DMS 273 (cell line): ENCODE results near the gene C8B.

Experiments used
- DNase-seq: peaks from one replicate; lab custom pipeline; 2025; ENCODE audit not compliant: unreplicated experiment; lab: John Stamatoyannopoulos, UW

Gene C8B

GRCh38 chr1:56931686-56932085 is 34.1 kb downstream of the C8B start:
- DNase-seq, result peak; percentile 18

DNA sequence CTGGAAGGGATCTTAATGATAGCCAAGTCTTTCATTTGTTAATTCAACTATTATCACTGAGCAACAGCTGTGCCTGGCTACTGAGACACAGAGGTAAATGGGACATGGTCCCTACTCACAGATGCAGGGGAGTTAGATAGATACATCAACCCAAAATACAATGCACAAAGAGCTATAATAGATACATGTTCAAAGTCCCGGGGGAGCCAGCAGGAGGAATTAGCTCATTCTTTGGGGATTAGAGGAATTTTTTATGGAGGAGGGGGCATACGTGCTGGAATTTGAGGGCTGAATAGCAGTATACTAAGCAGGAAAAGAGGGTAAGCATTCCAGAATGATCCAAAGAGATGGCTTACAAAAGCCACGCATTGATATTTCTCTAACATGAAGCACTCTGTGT is 34.6 kb downstream of the C8B start:
- no peak for DNase-seq

DNA sequence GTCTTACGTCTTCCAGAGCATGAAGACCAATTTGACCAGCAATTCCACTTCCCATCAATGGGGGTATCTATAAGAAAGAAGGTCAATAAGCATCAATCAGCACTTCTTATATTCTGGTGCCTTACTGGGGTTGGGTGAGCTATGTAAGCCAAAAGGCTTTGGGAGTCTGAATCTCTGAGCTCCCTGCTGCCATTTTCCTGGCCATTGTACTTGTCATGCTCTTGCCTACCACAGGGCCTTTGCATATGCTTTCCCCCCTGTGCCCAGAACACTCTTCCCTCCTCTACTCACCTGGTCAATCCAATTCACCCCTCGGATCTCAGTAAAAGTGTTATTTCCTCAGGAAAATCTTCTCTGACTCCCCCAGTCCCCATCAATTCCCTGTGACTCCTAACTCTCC is 36.3 kb downstream of the C8B start:
- DNase-seq, result no peak

- DNase-seq, result no peak
Measured at GRCh38 chr1:56927986-56928385, 37.8 kb downstream of the C8B start.

GRCh38 chr1:56927171-56927570 is 38.6 kb downstream of the C8B start:
- no peak for DNase-seq

GRCh38 chr1:56925193-56925592 is 40.6 kb downstream of the C8B start:
- DNase-seq, result no peak

DNA sequence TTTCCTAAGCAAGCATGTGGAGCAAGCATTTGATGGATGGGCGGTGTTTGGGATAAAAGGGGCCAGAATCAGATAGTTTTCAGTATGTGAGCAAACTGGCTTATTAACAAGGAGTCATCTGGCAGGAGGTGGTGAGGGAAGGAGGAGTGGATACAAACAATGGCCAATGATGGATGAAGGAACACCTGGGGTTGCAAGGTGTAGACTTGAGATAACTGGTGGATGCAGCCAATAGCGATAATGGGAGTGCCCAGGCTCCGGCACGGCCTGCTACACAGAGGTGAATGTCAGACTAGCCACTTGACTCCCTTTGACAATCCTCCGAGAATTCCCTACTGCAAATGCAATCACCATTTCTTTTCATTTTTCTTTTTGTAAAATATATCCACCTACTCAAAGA is 41.7 kb downstream of the C8B start:
- DNase-seq, result no peak

- DNase-seq, result no peak
Measured at GRCh38 chr1:56923201-56923600, 42.6 kb downstream of the C8B start.

DNA sequence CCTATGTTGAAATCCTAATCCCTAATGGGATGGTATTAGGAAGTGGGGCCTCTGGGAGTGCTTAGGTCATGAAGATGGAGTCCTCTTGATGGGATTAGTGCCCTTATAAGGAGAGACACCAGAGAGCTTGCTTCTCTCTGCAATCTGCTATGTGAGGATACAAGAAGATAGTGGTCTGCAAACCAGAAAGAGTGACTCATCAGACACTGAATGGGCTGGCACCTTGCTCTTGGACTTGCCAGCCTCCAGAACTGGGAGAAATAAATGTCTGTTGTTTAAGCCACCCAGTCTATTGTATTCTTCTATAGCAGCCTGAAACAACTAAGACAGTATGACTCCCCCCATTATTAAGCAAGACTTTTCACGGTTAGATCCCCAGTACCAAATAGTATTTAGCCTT is 43.3 kb downstream of the C8B start:
- no peak for DNase-seq

DNA sequence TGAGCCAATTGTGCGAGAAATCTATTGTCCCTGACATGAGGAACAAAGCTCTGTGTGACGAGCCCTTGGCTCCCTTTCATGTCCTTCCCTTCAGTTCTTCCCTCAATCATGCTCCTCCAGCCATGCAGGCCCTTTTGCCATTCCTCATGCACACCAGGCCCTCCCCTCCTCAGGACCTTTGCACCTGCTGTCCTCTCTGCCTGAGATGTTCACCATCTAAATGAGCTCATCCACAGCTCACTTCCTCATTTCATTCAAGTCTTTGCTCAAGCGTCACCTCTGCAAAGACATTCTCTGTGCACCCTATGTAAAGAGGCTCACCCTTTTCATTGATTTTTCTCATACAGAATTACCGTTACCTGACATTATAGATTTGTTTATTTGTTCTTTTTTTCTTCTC is 43.7 kb downstream of the C8B start:
- DNase-seq, result no peak

DNA sequence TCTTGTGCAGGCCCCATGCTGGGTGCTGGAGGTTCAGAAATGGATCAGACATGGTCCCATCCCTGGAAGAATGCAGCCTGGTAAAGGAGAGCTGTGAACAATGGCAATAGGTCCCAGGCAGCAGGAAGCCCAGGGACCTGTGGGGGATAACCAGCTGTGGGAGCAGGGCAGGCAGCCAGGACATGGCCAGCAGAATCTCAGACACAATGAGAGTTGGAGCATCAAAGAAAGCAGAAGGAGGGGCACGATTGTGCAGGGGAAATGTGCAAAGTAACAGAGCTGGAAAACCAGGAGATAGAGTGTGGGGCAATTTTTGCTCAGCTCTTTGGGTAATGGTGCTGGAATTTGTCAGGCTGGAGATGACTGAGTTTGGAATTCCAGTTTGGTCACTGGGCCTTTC is 44.3 kb downstream of the C8B start:
- DNase-seq, result no peak

DNA sequence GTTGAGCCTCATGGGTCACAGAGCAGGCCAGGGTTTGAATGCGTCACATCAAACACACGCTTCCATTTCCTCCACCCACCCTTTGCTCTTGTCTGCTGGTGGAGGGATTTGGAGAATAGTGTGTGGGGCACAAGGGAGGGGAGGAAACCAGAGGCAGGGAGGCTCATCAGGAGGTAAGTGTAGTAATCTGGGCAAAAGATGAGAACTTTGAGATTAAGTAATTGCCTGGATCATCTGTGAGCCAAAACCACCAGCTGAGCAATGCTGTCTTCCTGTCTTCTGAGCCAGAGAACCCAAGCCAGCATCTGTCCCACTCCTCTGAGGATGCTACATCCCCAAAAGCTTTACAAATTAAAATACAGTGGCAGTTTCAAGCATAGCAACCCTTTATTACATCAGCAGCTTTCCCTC is 45.2 kb downstream of the C8B start:
- DNase-seq, result peak; percentile 24

GRCh38 chr1:56917356-56917755 is 48.5 kb downstream of the C8B start:
- peak; percentile 67 for DNase-seq

GRCh38 chr1:56916630-56917029 is 49.2 kb downstream of the C8B start:
- no peak for DNase-seq

GRCh38 chr1:56915960-56916359 is 49.9 kb downstream of the C8B start:
- peak; percentile 39 for DNase-seq

GRCh38 chr1:56912325-56912724 is 53.5 kb downstream of the C8B start:
- no peak for DNase-seq

DNA sequence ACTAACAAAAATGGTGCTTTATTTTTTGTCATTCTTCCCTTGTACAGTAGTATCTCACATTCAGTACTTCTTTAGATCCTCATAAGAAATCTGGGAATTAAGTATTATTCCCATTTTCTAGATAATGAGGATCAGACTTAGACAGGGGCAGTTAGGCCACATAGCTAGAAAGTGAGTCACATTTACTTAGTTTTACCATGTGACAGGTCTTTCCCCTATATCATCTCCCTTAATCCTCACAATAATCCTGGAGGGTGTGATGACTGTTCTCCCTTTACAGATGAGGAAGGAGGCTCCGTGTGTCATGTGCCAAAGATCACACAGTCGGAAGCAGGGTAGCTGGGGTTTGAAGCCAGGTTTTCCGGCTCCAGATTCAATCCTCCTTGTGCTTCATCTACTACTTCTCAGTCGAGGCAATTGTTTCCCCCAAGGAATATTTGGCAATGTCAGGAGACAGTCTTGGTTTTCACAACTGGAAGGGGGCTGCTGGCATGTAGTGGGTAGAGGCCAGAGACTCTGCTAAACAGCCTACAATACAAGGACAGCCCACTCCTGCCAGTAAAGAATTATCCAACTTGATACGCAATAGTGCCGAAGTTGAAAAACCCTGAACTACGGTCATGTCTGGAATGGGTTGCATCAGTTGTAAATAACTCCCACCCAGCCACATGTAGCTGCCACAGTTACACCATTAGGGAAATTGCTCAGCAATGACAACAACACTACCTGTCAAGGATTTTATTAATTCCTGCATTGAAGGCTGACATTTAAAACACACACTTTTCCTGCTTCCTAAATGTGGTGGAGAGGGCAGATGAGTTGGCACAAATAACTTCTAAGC is 54.5 kb downstream of the C8B start:
- no peak for DNase-seq

GRCh38 chr1:56910441-56910985 is 55.3 kb downstream of the C8B start:
- no peak for DNase-seq

DNA sequence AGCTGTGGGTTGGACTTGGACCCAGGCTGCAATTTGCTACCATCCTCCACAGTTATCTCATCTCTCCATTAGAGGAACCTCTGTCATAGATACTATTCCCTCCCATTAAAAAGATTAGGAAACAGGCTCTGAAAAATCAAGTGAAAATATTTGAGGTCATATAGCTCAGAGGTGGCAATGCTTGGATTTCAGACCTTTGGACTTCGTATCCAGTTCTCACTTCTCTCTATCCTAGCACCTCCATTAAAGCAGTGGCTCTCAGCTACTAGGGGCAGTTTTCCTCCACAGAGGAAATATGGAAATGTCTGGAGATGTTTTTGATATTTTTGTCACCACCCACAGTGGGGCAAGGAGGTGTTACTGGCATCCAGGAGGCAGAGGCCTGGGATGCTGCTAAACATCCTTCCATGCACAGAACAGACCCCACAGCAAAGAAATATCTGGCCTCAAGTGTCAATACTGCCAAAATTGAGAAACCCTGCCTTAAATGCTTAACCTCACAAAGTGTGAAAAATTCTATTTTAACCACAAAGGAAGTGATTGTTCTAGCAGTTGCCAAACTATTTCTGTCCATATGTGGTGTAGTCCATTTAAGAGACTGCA is 57.1 kb downstream of the C8B start:
- no peak for DNase-seq

- no peak for DNase-seq
Measured at GRCh38 chr1:56905667-56906066, 60.1 kb downstream of the C8B start.

DNA sequence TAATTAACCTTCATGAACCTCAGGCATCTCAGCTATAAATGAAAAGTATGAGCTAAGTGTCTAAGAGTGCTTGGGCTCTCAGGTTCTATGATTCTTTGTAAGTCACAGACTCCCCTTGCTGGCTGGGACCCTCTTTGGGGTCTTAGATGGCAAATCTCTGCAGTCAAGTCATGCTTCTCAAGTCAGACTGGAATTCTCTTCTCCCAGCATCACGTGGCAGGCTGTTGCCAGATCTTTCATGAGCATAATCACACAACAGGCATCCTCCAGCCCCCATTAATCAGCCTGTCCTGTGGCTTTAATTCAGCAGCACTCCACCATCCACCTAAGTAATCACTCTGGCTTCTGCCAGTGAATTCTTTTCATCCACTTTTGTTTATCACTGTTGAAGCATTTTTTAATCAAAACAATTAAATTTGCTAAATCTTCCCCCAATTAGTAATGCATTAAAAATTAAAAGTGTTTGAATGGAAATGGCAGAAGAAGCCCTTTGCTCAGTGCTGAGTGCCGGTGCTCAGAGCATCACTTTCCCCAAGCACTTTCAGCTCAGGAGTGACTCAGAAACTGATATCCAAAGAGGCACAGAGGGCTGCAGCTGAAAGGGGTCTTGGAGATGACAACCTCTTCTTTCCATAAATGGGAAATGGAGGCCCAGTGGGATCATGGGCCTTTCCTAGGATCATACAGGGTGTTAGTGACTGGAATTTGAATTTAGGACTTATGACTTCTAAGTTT is 61.0 kb downstream of the C8B start:
- DNase-seq, result no peak

DNA sequence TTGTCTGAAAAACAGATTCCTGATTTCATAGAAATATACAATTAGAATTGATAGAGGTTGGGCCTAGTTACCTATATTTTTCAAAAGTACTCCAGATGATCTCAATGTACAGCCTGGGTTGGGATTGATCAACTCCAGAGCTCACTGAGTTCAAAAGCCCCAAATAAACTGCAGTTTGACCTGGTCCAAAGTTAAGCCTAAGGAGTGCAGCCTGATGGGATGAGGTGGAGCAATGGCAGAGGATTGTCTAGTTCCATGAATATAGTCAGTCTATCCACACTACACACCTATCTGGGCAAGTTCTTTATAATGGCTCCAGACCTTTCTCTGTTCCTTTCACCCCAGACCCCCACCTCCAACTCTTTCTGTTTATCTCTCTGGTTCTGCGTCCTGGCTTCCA is 62.0 kb downstream of the C8B start:
- DNase-seq, result no peak
